Breast epithelium (tissue), 4 donors: ENCODE results near the gene PRKD2. TPM values are rescaled to one million over a fixed set of nuclear protein-coding genes. Genes with fewer than 3 reads are reported as not detected.

Source experiments
- DNase-seq, 2 donors: peaks; one replicate each; pipeline ENCODE4 v3.0.0-alpha.2; 2019; ENCODE audit warnings: low spot score in 2 of 2
- H3K27ac ChIP-seq, 2 donors: fragments of 200-600 bp; sonication (generic) in 1 of 2; one replicate each; pipeline ENCODE4 v1.5.1; 2016 to 2019; ENCODE audit warnings: mild to moderate bottlenecking in 1 of 2
- H3K27me3 ChIP-seq, 2 donors: fragments of 200-600 bp; sonication (generic) in 1 of 2; one replicate each; pipeline versions ENCODE4 v1.5.1 to v1.6.0; 2017 to 2019; ENCODE audit warnings: control low read depth in 1 of 2, mild to moderate bottlenecking in 1 of 2
- H3K36me3 ChIP-seq: fragments of 200-600 bp; one replicate; pipeline ENCODE4 v1.5.1; 2019
- H3K4me1 ChIP-seq, 2 donors: fragments of 200-600 bp; sonication (generic); one replicate each; pipeline ENCODE4 v1.5.1; 2016 to 2019; ENCODE audit warnings: control low read depth in 1 of 2
- H3K4me3 ChIP-seq, 3 donors: fragments of 200-600 bp; sonication (generic); 1 replicate in 2 of 3; 2 replicates in 1 of 3; pipeline ENCODE4 v1.5.1; 2016 to 2019; ENCODE audit warnings: mild to moderate bottlenecking in 3 of 3, moderate library complexity in 2 of 3
- H3K9me3 ChIP-seq, 2 donors: fragments of 200-600 bp; sonication (generic) in 1 of 2; one replicate each; pipeline ENCODE4 v1.5.1; 2016 to 2019; ENCODE audit warnings: control low read depth in 1 of 2
- CTCF ChIP-seq, 3 donors: fragments of 450-650 bp; IDR thresholded peaks; one replicate each; pipeline ENCODE4 v1.5.1; 2016 to 2017; ENCODE audit warnings: antibody characterized with exemption in 3 of 3, mild to moderate bottlenecking in 3 of 3, moderate library complexity in 3 of 3
- POLR2A ChIP-seq: fragments of 450-650 bp; IDR thresholded peaks from one replicate; pipeline ENCODE4 v1.6.1; 2016; ENCODE audit warnings: antibody characterized with exemption, mild to moderate bottlenecking, moderate library complexity
- POLR2AphosphoS5 ChIP-seq, 3 donors: sonication (generic); formaldehyde crosslinking; IDR thresholded peaks; one replicate each; pipeline ENCODE4 v1.6.1; 2017; ENCODE audit warnings: antibody characterized with exemption in 3 of 3
- intact Hi-C: fragments of 100-400 bp; cut with DNase I; formaldehyde crosslinking; loops from one replicate; pipeline ENCODE4 v1.15.1; 2023; ENCODE audit warnings: low total_unique reads
- total RNA-seq, 3 donors: library from RNA; depleted of rRNA; stranded (reverse); fragments of >200 nt; gene quantifications; one replicate each; pipeline ENCODE4 v1.1.0, GENCODE V29; 2016

Gene PRKD2
- total RNA-seq, 3 donors from 2014 or later, result 13.1 to 36.7 (median 25.5) TPM

GRCh38 chr19:46644720-46645119 lies 72.2 kb downstream of the PRKD2 start:
- no peak overlapping the region for H3K4me3 ChIP-seq
- intact Hi-C loops, result no loop called here

GRCh38 chr19:46640656-46641055 lies 76.3 kb downstream of the PRKD2 start:
- Histone ChIP-seq H3K9me3 (no peaks in the 10 kb centered on the region), H3K4me3 (no peak overlapping the region), H3K27ac (no peak overlapping the region), H3K4me1 (peaks cover 0 to 5% of the 10 kb centered on the region in 2 donors), H3K36me3 (no peaks in the 10 kb centered on the region), H3K27me3 (no peaks in the 10 kb centered on the region)
- no peak for DNase-seq
- TF ChIP-seq CTCF (IDR thresholded peaks at IDR 0.05) (no peak), POLR2A (no peak), POLR2AphosphoS5 (IDR thresholded peaks at IDR 0.05) (no peak)
- intact Hi-C loops, result no loop called here

More at GRCh38 chr19:46644720-46645119, 72.2 kb downstream of the PRKD2 start:
- Histone ChIP-seq H3K4me1 (peaks cover 0 to under 1% of the 10 kb centered on the region in 2 donors), H3K27me3 (peaks cover 0 to 17% of the 10 kb centered on the region in 2 donors), H3K9me3 (peaks cover 0 to 4% of the 10 kb centered on the region in 2 donors), H3K36me3 (no peaks in the 10 kb centered on the region), H3K27ac (peak overlapping the region in 1 of 2 donors; percentile 12)
- TF ChIP-seq CTCF (IDR thresholded peaks at IDR 0.05) (no peak), POLR2A (no peak), POLR2AphosphoS5 (IDR thresholded peaks at IDR 0.05) (no peak)
- DNase-seq, result no peak

GRCh38 chr19:46639358-46640182 lies 77.3 kb downstream of the PRKD2 start:
- Histone ChIP-seq H3K27me3 (no peaks in the 10 kb centered on the region), H3K4me1 (peaks cover 0 to 5% of the 10 kb centered on the region in 2 donors), H3K4me3 (peak overlapping the region; percentile 33 to 67 (median 55)), H3K27ac (peak overlapping the region; percentile 69 to 80), H3K36me3 (no peaks in the 10 kb centered on the region), H3K9me3 (no peaks in the 10 kb centered on the region)
- DNase-seq, result no peak
- TF ChIP-seq CTCF (IDR thresholded peaks at IDR 0.05) (peak in 1 of 3 donors; percentile 7), POLR2A (no peak)
- intact Hi-C loops, result no loop called here

- H3K27ac ChIP-seq, result no peak overlapping the region
- H3K27me3 ChIP-seq, result no peaks in the 10 kb centered on the region
- peaks cover 0 to 5% of the 10 kb centered on the region in 2 donors for H3K4me1 ChIP-seq
- intact Hi-C loops, result no loop called here
- no peaks in the 10 kb centered on the region for H3K36me3 ChIP-seq
- DNase-seq, result no peak
- TF ChIP-seq POLR2AphosphoS5 (IDR thresholded peaks at IDR 0.05) (no peak), CTCF (IDR thresholded peaks at IDR 0.05) (no peak), POLR2A (no peak)
- no peaks in the 10 kb centered on the region for H3K9me3 ChIP-seq
- no peak overlapping the region for H3K4me3 ChIP-seq
Observed at GRCh38 chr19:46637224-46637623, 79.7 kb downstream of the PRKD2 start.
